ENCODE results near the gene PCNA. TPM values are rescaled to one million over a fixed set of nuclear protein-coding genes. Genes with fewer than 3 reads are reported as not detected.

Gene PCNA
- total and polyA plus RNA-seq, 9 of the 15 experiments (the other 6 are each of a cell fraction or from before 2014, with no cell fraction given): 213 to 390 (median 291) TPM

DNA sequence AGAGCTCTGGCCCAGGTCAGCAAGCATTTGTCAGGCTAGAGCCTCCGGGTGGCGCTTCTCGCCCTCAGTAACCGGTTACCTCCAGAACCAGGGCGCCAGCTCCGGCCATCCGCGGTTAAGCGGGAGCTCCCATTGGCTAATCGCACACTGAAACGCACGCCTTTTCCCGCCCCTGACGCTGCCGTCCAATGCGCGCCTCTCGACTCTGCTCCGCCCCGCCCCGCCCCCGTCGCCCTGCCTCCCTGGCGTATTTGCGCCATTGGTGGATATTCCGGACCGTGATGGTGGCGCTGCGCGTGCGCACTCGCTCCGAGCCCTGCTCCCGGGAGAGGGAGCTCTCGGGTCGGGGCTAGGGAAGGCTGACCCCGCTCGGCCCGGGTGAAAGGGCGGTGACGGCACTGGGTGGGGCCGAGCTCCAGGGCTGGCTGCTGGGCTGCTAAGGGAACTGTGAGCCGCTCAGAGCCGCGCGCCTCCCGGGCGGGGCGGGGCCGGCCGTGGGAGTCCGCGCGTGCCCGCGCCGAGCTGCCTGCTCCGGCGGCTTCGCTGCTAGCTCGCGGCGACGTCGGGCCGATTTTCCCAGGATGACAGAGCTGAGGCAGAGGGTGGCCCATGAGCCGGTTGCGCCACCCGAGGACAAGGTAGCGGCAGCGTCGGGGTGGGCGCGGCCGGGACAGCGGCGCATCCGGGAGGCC is 6.9 kb upstream of the PCNA start, which contains the start of gene CDS2 (continued):
- TF ChIP-seq, protein P1, sequence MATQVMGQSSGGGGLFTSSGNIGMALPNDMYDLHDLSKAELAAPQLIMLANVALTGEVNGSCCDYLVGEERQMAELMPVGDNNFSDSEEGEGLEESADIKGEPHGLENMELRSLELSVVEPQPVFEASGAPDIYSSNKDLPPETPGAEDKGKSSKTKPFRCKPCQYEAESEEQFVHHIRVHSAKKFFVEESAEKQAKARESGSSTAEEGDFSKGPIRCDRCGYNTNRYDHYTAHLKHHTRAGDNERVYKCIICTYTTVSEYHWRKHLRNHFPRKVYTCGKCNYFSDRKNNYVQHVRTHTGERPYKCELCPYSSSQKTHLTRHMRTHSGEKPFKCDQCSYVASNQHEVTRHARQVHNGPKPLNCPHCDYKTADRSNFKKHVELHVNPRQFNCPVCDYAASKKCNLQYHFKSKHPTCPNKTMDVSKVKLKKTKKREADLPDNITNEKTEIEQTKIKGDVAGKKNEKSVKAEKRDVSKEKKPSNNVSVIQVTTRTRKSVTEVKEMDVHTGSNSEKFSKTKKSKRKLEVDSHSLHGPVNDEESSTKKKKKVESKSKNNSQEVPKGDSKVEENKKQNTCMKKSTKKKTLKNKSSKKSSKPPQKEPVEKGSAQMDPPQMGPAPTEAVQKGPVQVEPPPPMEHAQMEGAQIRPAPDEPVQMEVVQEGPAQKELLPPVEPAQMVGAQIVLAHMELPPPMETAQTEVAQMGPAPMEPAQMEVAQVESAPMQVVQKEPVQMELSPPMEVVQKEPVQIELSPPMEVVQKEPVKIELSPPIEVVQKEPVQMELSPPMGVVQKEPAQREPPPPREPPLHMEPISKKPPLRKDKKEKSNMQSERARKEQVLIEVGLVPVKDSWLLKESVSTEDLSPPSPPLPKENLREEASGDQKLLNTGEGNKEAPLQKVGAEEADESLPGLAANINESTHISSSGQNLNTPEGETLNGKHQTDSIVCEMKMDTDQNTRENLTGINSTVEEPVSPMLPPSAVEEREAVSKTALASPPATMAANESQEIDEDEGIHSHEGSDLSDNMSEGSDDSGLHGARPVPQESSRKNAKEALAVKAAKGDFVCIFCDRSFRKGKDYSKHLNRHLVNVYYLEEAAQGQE (IDR thresholded peaks at IDR 0.05; ENCODE audit: borderline replicate concordance): peak; percentile 95
- TF ChIP-seq, protein P1 (CRISPR knock-in tag; IDR thresholded peaks at IDR 0.05; ENCODE audit: low read depth): no peak
- TF ChIP-seq CBX2 (IDR thresholded peaks at IDR 0.05; ENCODE audit: insufficient read depth, low read length, poor library complexity, severe bottlenecking): no peak
- no peak for TF ChIP-seq RNF2 (IDR thresholded peaks at IDR 0.05)
- peak; percentile 10 for TF ChIP-seq BHLHE40 (IDR thresholded peaks at IDR 0.05; ENCODE audit: low read length)
- no peak for TF ChIP-seq ASH1L (IDR thresholded peaks at IDR 0.05; ENCODE audit: borderline replicate concordance, low read depth, partially characterized antibody)
- no peak for TF ChIP-seq NCOA6 (IDR thresholded peaks at IDR 0.05)
- TF ChIP-seq, protein P2, sequence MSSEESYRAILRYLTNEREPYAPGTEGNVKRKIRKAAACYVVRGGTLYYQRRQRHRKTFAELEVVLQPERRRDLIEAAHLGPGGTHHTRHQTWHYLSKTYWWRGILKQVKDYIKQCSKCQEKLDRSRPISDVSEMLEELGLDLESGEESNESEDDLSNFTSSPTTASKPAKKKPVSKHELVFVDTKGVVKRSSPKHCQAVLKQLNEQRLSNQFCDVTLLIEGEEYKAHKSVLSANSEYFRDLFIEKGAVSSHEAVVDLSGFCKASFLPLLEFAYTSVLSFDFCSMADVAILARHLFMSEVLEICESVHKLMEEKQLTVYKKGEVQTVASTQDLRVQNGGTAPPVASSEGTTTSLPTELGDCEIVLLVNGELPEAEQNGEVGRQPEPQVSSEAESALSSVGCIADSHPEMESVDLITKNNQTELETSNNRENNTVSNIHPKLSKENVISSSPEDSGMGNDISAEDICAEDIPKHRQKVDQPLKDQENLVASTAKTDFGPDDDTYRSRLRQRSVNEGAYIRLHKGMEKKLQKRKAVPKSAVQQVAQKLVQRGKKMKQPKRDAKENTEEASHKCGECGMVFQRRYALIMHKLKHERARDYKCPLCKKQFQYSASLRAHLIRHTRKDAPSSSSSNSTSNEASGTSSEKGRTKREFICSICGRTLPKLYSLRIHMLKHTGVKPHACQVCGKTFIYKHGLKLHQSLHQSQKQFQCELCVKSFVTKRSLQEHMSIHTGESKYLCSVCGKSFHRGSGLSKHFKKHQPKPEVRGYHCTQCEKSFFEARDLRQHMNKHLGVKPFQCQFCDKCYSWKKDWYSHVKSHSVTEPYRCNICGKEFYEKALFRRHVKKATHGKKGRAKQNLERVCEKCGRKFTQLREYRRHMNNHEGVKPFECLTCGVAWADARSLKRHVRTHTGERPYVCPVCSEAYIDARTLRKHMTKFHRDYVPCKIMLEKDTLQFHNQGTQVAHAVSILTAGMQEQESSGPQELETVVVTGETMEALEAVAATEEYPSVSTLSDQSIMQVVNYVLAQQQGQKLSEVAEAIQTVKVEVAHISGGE (CRISPR knock-in tag; IDR thresholded peaks at IDR 0.05): 0 out of 6 replicates have a peak, but pooled peaks of 1 of the 3 experiments have one; percentile 39
- TF ChIP-seq POU5F1 (IDR thresholded peaks at IDR 0.05; ENCODE audit: borderline replicate concordance, low read depth, low read length, partially characterized antibody): no peak
- no peak for TF ChIP-seq NONO (IDR thresholded peaks at IDR 0.05; ENCODE audit: low read depth in 2 of 2, low read length in 1 of 2)
- no peak for TF ChIP-seq SREBF2 (CRISPR knock-in tag; IDR thresholded peaks at IDR 0.05)
- no peak for TF ChIP-seq ZNF197 (CRISPR knock-in tag; IDR thresholded peaks at IDR 0.05; ENCODE audit: low read depth)
- TF ChIP-seq SMARCC2 (IDR thresholded peaks at IDR 0.05; ENCODE audit: low read depth): no peak
- no peak for TF ChIP-seq ZKSCAN3 (CRISPR knock-in tag; IDR thresholded peaks at IDR 0.05)
- TF ChIP-seq, protein P3, sequence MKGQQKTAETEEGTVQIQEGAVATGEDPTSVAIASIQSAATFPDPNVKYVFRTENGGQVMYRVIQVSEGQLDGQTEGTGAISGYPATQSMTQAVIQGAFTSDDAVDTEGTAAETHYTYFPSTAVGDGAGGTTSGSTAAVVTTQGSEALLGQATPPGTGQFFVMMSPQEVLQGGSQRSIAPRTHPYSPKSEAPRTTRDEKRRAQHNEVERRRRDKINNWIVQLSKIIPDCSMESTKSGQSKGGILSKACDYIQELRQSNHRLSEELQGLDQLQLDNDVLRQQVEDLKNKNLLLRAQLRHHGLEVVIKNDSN (CRISPR knock-in tag; IDR thresholded peaks at IDR 0.05): no peak
- no peak for TF ChIP-seq XRCC3 (IDR thresholded peaks at IDR 0.05)

All from K562 (cell line).